ENCODE results near the gene EHD1.

DNA sequence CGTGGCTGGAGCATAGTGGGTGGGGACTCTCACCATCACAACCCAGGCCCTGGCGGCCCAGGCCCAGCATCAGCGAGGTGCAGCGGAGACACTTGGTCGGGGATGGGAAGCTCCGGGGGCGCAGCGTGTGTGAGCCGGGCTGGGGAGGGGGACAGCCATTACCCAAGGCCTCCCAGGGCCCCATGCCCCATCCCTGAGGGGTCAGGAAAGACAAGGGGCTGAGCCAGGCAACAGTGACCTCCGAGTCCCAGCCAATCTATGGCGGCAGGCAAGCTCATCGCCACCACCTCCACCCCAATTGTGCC is 45.3 kb downstream of the EHD1 start:
- TF ChIP-seq, protein P1, sequence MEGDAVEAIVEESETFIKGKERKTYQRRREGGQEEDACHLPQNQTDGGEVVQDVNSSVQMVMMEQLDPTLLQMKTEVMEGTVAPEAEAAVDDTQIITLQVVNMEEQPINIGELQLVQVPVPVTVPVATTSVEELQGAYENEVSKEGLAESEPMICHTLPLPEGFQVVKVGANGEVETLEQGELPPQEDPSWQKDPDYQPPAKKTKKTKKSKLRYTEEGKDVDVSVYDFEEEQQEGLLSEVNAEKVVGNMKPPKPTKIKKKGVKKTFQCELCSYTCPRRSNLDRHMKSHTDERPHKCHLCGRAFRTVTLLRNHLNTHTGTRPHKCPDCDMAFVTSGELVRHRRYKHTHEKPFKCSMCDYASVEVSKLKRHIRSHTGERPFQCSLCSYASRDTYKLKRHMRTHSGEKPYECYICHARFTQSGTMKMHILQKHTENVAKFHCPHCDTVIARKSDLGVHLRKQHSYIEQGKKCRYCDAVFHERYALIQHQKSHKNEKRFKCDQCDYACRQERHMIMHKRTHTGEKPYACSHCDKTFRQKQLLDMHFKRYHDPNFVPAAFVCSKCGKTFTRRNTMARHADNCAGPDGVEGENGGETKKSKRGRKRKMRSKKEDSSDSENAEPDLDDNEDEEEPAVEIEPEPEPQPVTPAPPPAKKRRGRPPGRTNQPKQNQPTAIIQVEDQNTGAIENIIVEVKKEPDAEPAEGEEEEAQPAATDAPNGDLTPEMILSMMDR (optimal IDR thresholded peaks at IDR 0.05 in 1 of 3, IDR thresholded peaks at IDR 0.05 in 1 of 3, conservative IDR thresholded peaks at IDR 0.05 in 1 of 3; ENCODE audit: extremely low read depth in 1 of 3, insufficient read depth in 2 of 3, low read length in 3 of 3), result no peak
- no peak for TF ChIP-seq EZH2 (IDR thresholded peaks at IDR 0.05; ENCODE audit: low read length)
